Gastrocnemius medialis (tissue), 4 donors: ENCODE measurements around the gene POU5F1. TPM values are rescaled to one million over a fixed set of nuclear protein-coding genes. Genes with fewer than 3 reads are reported as not detected.

Experiments
- ATAC-seq, 2 donors: fragments of 150-250 bp; one replicate each; pipeline ENCODE4 v1.9.1; 2016
- DNase-seq, 2 donors: peaks; one replicate each; pipeline ENCODE4 v3.0.0-alpha.2; 2019
- H3K27ac ChIP-seq, 4 donors: fragments of 200-600 bp; sonication (generic); 1 replicate in 1 of 4; 2 replicates in 3 of 4; pipeline ENCODE4 v1.5.1; 2016 to 2018; ENCODE audit warnings: mild to moderate bottlenecking in 2 of 4, moderate library complexity in 1 of 4
- H3K27me3 ChIP-seq, 3 donors: fragments of 200-600 bp; sonication (generic) in 2 of 3; 1 replicate in 1 of 3; 2 replicates in 2 of 3; pipeline versions ENCODE4 v1.5.1 to v1.6.0; 2016 to 2019; ENCODE audit warnings: mild to moderate bottlenecking in 1 of 3, moderate library complexity in 1 of 3
- H3K36me3 ChIP-seq, 2 donors: fragments of 200-600 bp; sonication (generic) in 1 of 2; one replicate each; pipeline ENCODE4 v1.5.1; 2017 to 2018
- H3K4me1 ChIP-seq, 2 donors: fragments of 200-600 bp; sonication (generic) in 1 of 2; one replicate each; pipeline ENCODE4 v1.5.1; 2016 to 2017; ENCODE audit warnings: mild to moderate bottlenecking in 2 of 2
- H3K4me3 ChIP-seq, 4 donors: fragments of 200-600 bp; sonication (generic) in 3 of 4; 1 replicate in 1 of 4; 2 replicates in 3 of 4; pipeline ENCODE4 v1.5.1; 2016 to 2019; ENCODE audit warnings: mild to moderate bottlenecking in 2 of 4
- H3K9me3 ChIP-seq, 3 donors: fragments of 200-600 bp; sonication (generic) in 2 of 3; 1 replicate in 1 of 3; 2 replicates in 2 of 3; pipeline ENCODE4 v1.5.1; 2016 to 2019
- CTCF ChIP-seq, 5 experiments: fragments of 450-650 bp in 3 of 5; fragments of 200-600 bp in 2 of 5; sonication (generic) in 2 of 5; IDR thresholded peaks in 4 of 5; conservative IDR thresholded peaks in 1 of 5; 1 replicate in 4 of 5; 2 replicates in 1 of 5; pipeline ENCODE4 v1.5.1; 2016 to 2019; ENCODE audit warnings: antibody characterized with exemption in 5 of 5, mild to moderate bottlenecking in 3 of 5, moderate library complexity in 3 of 5
- POLR2A ChIP-seq, 2 donors: fragments of 450-650 bp; IDR thresholded peaks; one replicate each; pipeline ENCODE4 v1.6.1; 2017; ENCODE audit warnings: antibody characterized with exemption in 2 of 2, mild to moderate bottlenecking in 2 of 2, moderate library complexity in 2 of 2
- in situ Hi-C, 4 donors: fragments of 200-750 bp; cut with MboI; loops; one replicate each; pipeline versions ENCODE4 v1.15.0 to v1.8.0; 2017; ENCODE audit warnings: low sequenced_read_pairs in 4 of 4
- intact Hi-C: fragments of 100-400 bp; cut with DNase I; formaldehyde crosslinking; loops from one replicate; pipeline ENCODE4 v1.15.1; 2023; ENCODE audit warnings: low total_unique reads
- total RNA-seq, 4 donors: library from RNA; depleted of rRNA; stranded (reverse); fragments of >200 nt; gene quantifications; one replicate each; pipeline versions ENCODE4 v1.1.0 to v1.2.3, GENCODE V29; 2016

The POU5F1 gene
- total RNA-seq, 4 donors from 2014 or later = not detected

GRCh38 chr6:31174378-31174777 is 3.9 kb upstream of the POU5F1 start:
- Histone ChIP-seq H3K4me3 (no peak overlapping the region), H3K27me3 (no peaks in the 10 kb centered on the region), H3K9me3 (no peaks in the 10 kb centered on the region), H3K27ac (no peak overlapping the region), H3K4me1 (no peaks in the 10 kb centered on the region), H3K36me3 (no peaks in the 10 kb centered on the region)
- ATAC-seq (no peak), DNase-seq (no peak)
- no peak for TF ChIP-seq POLR2A (IDR thresholded peaks at IDR 0.05)
- no peak for TF ChIP-seq CTCF (IDR thresholded peaks at IDR 0.05 in 4 of 5, conservative IDR thresholded peaks at IDR 0.05 in 1 of 5)
- in situ Hi-C loops (no loop called here), intact Hi-C loops (no loop called here)

- no peak overlapping the region for H3K4me3 ChIP-seq
- no peak for ATAC-seq
- intact Hi-C loops = no loop called here
- in situ Hi-C loops = no loop called here
- no peak for DNase-seq
- H3K27ac ChIP-seq = no peak overlapping the region
- H3K9me3 ChIP-seq = no peaks in the 10 kb centered on the region
- H3K27me3 ChIP-seq = no peaks in the 10 kb centered on the region
- H3K4me1 ChIP-seq = no peaks in the 10 kb centered on the region
- TF ChIP-seq CTCF (IDR thresholded peaks at IDR 0.05 in 4 of 5, conservative IDR thresholded peaks at IDR 0.05 in 1 of 5) (no peak), POLR2A (IDR thresholded peaks at IDR 0.05) (no peak)
- no peaks in the 10 kb centered on the region for H3K36me3 ChIP-seq
Measured at GRCh38 chr6:31173406-31173805, 2.9 kb upstream of the POU5F1 start.

GRCh38 chr6:31172973-31173384 is 2.5 kb upstream of the POU5F1 start:
- Histone ChIP-seq H3K9me3 (no peaks in the 10 kb centered on the region), H3K27ac (no peak overlapping the region), H3K4me3 (no peak overlapping the region), H3K4me1 (no peaks in the 10 kb centered on the region), H3K27me3 (no peaks in the 10 kb centered on the region), H3K36me3 (no peaks in the 10 kb centered on the region)
- DNase-seq = no peak
- ATAC-seq = no peak
- in situ Hi-C loops (no loop called here), intact Hi-C loops (no loop called here)
- TF ChIP-seq CTCF (IDR thresholded peaks at IDR 0.05 in 4 of 5, conservative IDR thresholded peaks at IDR 0.05 in 1 of 5) (no peak), POLR2A (IDR thresholded peaks at IDR 0.05) (no peak)

- in situ Hi-C loops (no loop called here), intact Hi-C loops (no loop called here)
- TF ChIP-seq CTCF (IDR thresholded peaks at IDR 0.05 in 4 of 5, conservative IDR thresholded peaks at IDR 0.05 in 1 of 5) (no peak), POLR2A (IDR thresholded peaks at IDR 0.05) (no peak)
- H3K27me3 ChIP-seq = no peaks in the 10 kb centered on the region
- no peak for ATAC-seq
- H3K9me3 ChIP-seq = no peaks in the 10 kb centered on the region
- H3K36me3 ChIP-seq = no peaks in the 10 kb centered on the region
- H3K27ac ChIP-seq = no peak overlapping the region
- no peak overlapping the region for H3K4me3 ChIP-seq
- no peak for DNase-seq
- H3K4me1 ChIP-seq = no peaks in the 10 kb centered on the region
Measured at GRCh38 chr6:31171931-31172905, 1.7 kb upstream of the POU5F1 start.
